ENCODE measurements around the gene NPVF. TPM values are rescaled to one million over a fixed set of nuclear protein-coding genes. Genes with fewer than 3 reads are reported as not detected.

Gene NPVF
- total and polyA plus RNA-seq, 2 of the 8 experiments (the other 6 are each of a cell fraction or from before 2014, with no cell fraction given): not detected

DNA sequence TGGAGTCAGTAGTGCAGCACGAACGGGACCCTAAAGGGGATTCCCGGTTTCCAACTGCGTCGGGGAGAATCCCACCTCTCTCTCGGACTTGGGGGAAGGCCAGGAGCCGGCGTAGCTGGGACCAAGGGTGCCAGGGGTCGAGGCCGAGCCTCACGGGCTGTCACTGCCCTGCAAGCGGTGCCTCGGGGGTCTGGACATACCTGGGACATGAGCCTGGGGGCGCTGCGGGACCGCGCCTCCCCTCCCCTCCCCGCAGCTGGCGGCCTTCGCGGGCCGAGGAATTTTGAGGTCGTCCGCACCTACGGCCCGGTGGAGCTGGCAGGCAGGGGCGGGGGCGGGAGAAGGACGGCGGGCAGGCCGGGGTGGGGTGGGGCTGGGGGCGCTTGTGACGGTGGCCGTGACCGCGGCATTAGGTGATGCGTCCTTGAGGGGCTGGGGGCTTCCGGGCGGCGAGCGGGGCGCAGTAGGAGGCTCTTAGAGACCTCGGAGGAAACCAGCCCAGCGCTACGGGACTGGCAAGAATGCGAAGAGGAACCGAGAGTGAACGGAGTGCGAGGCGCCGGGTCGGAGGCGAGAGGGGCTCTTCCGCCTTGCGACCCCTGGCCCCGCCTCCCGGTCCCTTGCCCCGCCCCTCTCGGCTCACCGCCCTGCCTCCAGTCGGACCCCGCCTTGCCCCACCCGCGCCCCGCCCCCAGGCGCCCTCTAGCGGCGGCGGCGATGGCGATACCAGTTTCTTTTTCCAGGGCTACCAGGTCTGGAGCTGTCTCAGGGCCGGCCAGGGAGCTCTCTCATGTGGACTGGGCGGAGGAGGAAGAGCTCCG, 48.3 kb downstream of the NPVF start (continued):
- TF ChIP-seq, protein P1, sequence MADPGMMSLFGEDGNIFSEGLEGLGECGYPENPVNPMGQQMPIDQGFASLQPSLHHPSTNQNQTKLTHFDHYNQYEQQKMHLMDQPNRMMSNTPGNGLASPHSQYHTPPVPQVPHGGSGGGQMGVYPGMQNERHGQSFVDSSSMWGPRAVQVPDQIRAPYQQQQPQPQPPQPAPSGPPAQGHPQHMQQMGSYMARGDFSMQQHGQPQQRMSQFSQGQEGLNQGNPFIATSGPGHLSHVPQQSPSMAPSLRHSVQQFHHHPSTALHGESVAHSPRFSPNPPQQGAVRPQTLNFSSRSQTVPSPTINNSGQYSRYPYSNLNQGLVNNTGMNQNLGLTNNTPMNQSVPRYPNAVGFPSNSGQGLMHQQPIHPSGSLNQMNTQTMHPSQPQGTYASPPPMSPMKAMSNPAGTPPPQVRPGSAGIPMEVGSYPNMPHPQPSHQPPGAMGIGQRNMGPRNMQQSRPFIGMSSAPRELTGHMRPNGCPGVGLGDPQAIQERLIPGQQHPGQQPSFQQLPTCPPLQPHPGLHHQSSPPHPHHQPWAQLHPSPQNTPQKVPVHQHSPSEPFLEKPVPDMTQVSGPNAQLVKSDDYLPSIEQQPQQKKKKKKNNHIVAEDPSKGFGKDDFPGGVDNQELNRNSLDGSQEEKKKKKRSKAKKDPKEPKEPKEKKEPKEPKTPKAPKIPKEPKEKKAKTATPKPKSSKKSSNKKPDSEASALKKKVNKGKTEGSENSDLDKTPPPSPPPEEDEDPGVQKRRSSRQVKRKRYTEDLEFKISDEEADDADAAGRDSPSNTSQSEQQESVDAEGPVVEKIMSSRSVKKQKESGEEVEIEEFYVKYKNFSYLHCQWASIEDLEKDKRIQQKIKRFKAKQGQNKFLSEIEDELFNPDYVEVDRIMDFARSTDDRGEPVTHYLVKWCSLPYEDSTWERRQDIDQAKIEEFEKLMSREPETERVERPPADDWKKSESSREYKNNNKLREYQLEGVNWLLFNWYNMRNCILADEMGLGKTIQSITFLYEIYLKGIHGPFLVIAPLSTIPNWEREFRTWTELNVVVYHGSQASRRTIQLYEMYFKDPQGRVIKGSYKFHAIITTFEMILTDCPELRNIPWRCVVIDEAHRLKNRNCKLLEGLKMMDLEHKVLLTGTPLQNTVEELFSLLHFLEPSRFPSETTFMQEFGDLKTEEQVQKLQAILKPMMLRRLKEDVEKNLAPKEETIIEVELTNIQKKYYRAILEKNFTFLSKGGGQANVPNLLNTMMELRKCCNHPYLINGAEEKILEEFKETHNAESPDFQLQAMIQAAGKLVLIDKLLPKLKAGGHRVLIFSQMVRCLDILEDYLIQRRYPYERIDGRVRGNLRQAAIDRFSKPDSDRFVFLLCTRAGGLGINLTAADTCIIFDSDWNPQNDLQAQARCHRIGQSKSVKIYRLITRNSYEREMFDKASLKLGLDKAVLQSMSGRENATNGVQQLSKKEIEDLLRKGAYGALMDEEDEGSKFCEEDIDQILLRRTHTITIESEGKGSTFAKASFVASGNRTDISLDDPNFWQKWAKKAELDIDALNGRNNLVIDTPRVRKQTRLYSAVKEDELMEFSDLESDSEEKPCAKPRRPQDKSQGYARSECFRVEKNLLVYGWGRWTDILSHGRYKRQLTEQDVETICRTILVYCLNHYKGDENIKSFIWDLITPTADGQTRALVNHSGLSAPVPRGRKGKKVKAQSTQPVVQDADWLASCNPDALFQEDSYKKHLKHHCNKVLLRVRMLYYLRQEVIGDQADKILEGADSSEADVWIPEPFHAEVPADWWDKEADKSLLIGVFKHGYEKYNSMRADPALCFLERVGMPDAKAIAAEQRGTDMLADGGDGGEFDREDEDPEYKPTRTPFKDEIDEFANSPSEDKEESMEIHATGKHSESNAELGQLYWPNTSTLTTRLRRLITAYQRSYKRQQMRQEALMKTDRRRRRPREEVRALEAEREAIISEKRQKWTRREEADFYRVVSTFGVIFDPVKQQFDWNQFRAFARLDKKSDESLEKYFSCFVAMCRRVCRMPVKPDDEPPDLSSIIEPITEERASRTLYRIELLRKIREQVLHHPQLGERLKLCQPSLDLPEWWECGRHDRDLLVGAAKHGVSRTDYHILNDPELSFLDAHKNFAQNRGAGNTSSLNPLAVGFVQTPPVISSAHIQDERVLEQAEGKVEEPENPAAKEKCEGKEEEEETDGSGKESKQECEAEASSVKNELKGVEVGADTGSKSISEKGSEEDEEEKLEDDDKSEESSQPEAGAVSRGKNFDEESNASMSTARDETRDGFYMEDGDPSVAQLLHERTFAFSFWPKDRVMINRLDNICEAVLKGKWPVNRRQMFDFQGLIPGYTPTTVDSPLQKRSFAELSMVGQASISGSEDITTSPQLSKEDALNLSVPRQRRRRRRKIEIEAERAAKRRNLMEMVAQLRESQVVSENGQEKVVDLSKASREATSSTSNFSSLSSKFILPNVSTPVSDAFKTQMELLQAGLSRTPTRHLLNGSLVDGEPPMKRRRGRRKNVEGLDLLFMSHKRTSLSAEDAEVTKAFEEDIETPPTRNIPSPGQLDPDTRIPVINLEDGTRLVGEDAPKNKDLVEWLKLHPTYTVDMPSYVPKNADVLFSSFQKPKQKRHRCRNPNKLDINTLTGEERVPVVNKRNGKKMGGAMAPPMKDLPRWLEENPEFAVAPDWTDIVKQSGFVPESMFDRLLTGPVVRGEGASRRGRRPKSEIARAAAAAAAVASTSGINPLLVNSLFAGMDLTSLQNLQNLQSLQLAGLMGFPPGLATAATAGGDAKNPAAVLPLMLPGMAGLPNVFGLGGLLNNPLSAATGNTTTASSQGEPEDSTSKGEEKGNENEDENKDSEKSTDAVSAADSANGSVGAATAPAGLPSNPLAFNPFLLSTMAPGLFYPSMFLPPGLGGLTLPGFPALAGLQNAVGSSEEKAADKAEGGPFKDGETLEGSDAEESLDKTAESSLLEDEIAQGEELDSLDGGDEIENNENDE (IDR thresholded peaks at IDR 0.05; ENCODE audit: insufficient replicate concordance, low read length): no peak
- no peak for TF ChIP-seq ATF3 (IDR thresholded peaks at IDR 0.05; ENCODE audit: insufficient read depth, low read depth, low read length)
- TF ChIP-seq CREB1 (IDR thresholded peaks at IDR 0.05): peak; percentile 6
- TF ChIP-seq SIX5 (IDR thresholded peaks at IDR 0.05; ENCODE audit: low read depth, low read length): no peak
- TF ChIP-seq CTBP2 (IDR thresholded peaks at IDR 0.05; ENCODE audit: borderline replicate concordance, insufficient read depth, insufficient read length, low read length): no peak
- peak; percentile 53; the same call in 1 of the 2 replicates for TF ChIP-seq SP1 (IDR thresholded peaks at IDR 0.05; ENCODE audit: low read depth, low read length)
- TF ChIP-seq POLR2AphosphoS5 (IDR thresholded peaks at IDR 0.05; ENCODE audit: low read depth, low read length): peak; percentile 88
- no peak for TF ChIP-seq HDAC6 (IDR thresholded peaks at IDR 0.05; ENCODE audit: low read depth, low read length)
- peak; percentile 57; the same call in 1 of the 2 replicates for TF ChIP-seq PHF8 (conservative IDR thresholded peaks at IDR 0.05; ENCODE audit: low read depth, low read length)
- TF ChIP-seq SUZ12 (IDR thresholded peaks at IDR 0.05; ENCODE audit: low read length): no peak

Data from H1 (cell line).